Bronchial smooth muscle cell (primary cell): Measurements from ENCODE around the gene CEACAM21. TPM values are rescaled to one million over a fixed set of nuclear protein-coding genes. Genes with fewer than 3 reads are reported as not detected.

Experiments used
- total RNA-seq: library from RNA; depleted of rRNA; stranded (reverse); fragments of >200 nt; gene quantifications from 2 replicates; pipeline ENCODE4 v1.2.1, GENCODE V29; 2014

The CEACAM21 gene
- not detected in 2 replicates for total RNA-seq

DNA sequence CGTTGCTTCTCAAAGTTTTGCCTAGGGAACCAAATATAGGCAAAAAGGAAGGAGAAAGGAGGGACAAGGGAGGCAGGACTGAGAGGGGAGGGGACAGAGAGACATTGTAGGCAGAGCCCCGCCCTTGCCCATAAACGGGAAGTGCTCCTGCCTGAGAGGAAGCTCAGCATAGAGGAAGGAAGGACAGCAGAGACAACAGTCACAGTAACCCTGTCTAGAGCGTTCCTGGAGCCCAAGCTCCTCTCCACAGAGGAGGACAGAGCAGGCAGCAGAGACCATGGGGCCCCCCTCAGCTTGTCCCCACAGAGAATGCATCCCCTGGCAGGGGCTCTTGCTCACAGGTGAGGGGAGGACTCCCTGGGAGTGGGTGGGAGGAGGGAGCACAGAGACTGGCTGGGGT, at the start of gene CEACAM21:
Gene CEACAM21, plus strand, starts transcription at position 169 of the 400 bp plus-strand sequence. Its CDS starts 109 bp downstream, at position 278.

DNA sequence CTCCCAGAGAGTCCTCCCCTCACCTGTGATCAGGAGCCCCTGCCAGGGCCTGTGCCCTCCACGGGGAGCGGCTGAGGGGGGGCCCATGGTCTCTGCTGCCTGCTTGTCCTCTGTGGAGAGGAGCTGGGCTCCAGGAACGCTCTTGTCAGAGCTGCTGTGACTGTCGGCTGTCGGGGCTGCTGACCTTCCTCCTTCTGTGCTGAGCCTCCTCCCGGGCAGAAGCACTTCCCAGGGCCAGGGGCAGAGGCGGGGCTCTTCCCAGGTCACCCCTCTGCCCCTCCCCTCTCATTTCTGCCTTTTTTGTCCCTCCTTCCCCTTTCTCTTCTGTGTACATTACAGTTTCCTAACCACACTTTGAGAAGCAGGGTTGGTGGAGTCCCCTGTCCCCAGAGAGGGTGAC, 50.9 kb downstream of the CEACAM21 start, which contains the start of gene CEACAM4:
Gene CEACAM4, minus strand, starts transcription at position 198 of the 400 bp plus-strand sequence. Its CDS starts 111 bp downstream, at position 87.

Other genes with a start within 250 kb of the CEACAM21 start
- 8.2 and 9.8 TPM in 2 replicates for gene TGFB1, start 222.2 kb upstream of the CEACAM21 start, total RNA-seq
- 4.1 and 4.8 TPM in 2 replicates for gene B9D2, start 212.0 kb upstream of the CEACAM21 start, total RNA-seq
- gene TMEM91, start 199.6 kb upstream of the CEACAM21 start, total RNA-seq, result 9.3 and 9.4 TPM in 2 replicates
- gene EXOSC5, start 178.8 kb upstream of the CEACAM21 start, total RNA-seq, result 7.3 and 7.9 TPM in 2 replicates
- 19.1 and 22.9 TPM in 2 replicates for gene BCKDHA, start 178.3 kb upstream of the CEACAM21 start, total RNA-seq
- 3.2 and 5.2 TPM in 2 replicates for gene B3GNT8, start 148.8 kb upstream of the CEACAM21 start, total RNA-seq
- gene DMAC2, start 136.3 kb upstream of the CEACAM21 start, total RNA-seq, result 28.1 and 32.6 TPM in 2 replicates
- gene ERICH4, start 133.0 kb upstream of the CEACAM21 start, total RNA-seq, result not detected in 2 replicates
- not detected in 2 replicates for gene CEACAM4, start 50.9 kb downstream of the CEACAM21 start, total RNA-seq
- not detected in 2 replicates for gene CEACAM7, start 112.1 kb downstream of the CEACAM21 start, total RNA-seq
- not detected in 2 replicates for gene CEACAM5, start 132.5 kb downstream of the CEACAM21 start, total RNA-seq
- gene CEACAM6, start 179.4 kb downstream of the CEACAM21 start, total RNA-seq, result not detected in 2 replicates
- gene CEACAM3, start 220.4 kb downstream of the CEACAM21 start, total RNA-seq, result not detected in 2 replicates